Anterior cingulate cortex (tissue), 58 donors: Measurements from ENCODE around the gene RNF39.
A peak's percentile ranks its signal among the peaks of the same experiment; 100 is the strongest.

Experiments used
- DNase-seq, 58 donors: peaks; one replicate each; lab custom pipeline; 2025; lab: John Stamatoyannopoulos, UW

Gene RNF39

DNA sequence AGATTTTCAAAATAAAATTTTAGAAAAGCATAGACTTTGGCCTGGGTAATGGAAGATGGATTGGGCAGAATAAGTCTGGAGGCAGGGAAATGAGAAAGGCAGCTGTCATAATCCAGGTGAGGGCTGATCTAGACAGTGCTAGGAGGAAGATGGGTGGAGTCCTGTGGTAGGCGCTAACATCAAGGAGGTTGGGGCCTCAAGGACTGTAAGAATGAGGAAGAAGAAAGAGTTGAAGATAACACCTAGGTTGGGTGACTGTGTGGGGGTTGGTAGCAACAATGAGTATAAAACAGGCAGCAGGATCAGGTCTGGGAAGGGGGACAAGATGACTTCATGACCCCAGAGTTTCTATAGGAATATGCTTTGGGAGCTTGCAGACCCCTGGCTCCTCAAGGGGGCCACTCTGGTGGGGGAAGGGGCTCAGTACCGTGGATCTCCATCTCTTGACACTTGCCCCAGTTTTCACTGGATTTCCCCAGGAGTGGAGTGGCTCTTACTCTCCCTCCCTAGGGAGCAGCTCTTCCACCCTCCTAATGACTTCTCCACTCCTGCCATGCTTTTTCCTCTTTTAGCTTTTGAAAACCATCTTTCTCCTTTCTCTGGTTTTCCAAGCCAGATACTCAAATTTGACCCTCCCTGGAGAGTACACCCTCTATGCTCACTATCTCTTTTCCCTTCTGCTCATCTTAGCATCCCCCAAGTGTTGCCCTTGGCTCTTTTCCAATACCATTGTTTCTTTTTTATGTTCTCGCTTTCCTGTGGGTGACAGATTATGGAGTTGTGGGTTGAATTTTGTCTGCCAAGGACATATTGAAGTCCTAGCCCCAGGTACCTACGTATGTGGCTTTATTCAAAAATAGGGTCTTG lies 22.6 kb upstream of the RNF39 start:
- DNase-seq: no peak

DNA sequence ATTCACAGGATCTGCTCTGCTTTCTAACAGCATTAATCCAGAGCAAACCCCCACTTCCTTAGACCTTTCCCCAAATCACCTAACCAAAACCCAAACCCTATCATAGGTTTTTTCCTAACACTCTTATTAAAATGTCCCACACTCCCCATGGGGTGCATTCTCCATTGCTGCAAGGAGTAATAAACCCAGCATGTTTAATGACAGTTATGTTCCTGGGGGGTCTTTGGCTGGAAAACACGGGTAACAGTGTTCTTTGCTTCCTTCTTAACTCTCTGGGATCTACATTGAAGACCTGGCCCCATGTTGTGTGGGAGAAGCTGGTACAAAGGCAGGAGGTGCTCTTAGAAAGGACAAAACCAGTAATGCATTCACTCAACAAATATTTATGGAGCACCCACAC lies 21.3 kb upstream of the RNF39 start:
- DNase-seq: no peak

- DNase-seq: no peak
Measured at GRCh38 chr6:30093951-30094661, 18.5 kb upstream of the RNF39 start.

- DNase-seq: no peak
Measured at GRCh38 chr6:30092852-30093543, 17.4 kb upstream of the RNF39 start.

DNA sequence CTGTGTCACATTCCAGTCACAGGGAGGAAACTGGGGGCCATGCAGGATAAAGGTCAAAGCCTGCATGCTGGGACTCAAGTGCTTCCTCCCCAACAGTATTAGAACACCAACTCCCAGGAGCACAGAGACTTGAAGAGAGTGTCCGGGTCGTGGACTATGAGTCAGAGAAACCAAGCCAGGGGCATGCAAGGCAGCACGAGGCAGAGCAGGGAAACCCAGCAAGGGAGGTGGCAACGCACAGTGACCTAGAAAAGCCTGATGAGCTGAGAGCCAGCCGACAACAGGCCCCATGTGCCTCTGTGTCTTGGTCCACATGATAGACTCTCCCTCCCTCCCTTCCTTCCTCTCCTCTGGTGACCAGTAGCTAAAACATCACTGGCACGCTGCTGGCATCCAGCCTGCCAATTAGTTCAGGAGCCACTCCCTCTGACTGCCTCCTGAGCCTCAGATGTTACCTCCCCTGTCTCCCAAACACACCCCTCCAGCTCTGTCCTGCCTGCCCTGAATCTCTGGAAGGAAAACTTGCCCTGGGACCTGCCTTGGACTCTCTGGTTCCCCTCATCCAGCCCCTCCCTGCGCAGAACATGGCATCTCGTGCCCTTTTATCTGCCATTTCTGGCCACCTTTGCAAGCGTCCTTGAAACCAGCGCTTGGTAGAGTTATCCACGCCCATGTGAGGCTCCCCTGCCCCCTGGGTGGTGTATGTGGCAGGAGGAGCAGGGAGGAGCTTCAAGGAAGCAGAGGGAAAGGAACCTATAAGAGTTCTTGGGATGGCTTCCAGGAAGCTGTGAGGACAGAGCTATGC lies 16.2 kb upstream of the RNF39 start:
- no peak for DNase-seq

DNA sequence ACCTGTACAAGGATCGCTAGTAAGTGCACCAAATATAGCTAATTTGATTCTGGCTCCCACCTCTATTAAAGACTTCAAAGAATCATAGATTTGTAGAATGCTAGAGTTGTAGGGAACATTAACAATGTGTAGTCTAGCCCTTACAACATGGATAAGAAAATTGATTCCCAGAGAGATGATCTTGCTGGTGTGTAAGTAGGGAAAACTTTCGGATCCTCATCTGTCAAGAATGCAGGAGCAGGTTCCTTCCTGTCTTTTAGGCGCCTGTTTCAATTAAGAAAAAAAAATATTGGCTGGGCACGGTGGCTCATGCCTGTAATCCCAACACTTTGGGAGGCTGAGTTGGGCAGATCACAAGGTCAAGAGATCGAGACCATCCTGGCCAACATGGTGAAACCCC lies 12.3 kb upstream of the RNF39 start:
- DNase-seq: no peak

- DNase-seq: no peak
Measured at GRCh38 chr6:30077218-30077617, 1.6 kb upstream of the RNF39 start.

DNA sequence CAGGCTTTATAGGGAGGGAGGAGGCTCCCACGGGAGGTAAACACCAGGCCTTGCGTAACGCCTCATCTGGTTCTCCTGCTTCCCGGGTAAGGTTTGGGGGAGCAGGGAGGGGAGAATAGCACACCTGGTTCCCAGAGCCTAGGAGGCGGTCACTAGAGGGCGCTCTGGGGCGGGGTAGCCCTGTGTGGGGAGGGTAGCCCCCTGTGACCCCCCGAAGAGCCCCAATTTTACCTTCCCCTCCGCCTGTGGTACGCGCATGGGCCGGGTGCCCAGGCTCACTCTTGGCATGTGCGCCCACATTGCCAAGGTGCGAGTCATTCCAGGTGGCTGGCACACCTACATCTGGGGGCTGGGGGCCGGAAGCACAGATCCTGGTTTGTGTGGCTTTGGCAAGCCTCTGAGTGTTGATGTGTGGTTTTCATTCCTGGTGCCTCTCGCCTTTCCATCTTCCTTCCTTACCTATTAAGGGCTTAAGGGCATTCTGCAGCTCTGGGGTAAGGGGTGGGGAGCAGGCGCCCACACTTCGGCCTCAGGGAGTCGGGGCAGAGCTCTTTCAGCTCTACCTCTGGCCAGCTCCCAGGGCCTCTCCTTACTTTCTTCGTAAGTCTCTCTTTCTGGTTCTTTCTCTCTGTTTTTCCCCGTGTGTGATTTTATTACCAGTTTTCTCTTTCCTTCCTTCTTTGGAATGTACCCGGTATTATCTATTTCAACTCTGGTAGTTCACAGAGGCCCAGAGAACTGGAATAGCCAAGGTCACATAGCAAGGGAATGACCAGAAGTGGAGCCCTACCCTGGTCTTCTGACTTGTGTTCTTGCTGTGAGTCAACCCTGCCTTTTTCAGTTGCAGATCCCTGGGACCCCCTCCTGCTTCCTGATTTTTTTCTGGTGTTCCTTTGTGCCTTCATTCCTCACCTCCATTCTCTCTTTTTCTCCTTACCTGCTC lies 492 bp upstream of the RNF39 start:
- no peak for DNase-seq

- no peak for DNase-seq
Measured at GRCh38 chr6:30074331-30075093, 1.1 kb downstream of the RNF39 start.

GRCh38 chr6:30073489-30074235 lies 1.9 kb downstream of the RNF39 start:
- DNase-seq: no peak

- DNase-seq: no peak
Measured at GRCh38 chr6:30071858-30072257, 3.7 kb downstream of the RNF39 start.

- no peak for DNase-seq
Measured at GRCh38 chr6:30071081-30071818, 4.3 kb downstream of the RNF39 start.

GRCh38 chr6:30067460-30068139 lies 8.0 kb downstream of the RNF39 start:
- peak in 1 of 58 donors; percentile 42 for DNase-seq

DNA sequence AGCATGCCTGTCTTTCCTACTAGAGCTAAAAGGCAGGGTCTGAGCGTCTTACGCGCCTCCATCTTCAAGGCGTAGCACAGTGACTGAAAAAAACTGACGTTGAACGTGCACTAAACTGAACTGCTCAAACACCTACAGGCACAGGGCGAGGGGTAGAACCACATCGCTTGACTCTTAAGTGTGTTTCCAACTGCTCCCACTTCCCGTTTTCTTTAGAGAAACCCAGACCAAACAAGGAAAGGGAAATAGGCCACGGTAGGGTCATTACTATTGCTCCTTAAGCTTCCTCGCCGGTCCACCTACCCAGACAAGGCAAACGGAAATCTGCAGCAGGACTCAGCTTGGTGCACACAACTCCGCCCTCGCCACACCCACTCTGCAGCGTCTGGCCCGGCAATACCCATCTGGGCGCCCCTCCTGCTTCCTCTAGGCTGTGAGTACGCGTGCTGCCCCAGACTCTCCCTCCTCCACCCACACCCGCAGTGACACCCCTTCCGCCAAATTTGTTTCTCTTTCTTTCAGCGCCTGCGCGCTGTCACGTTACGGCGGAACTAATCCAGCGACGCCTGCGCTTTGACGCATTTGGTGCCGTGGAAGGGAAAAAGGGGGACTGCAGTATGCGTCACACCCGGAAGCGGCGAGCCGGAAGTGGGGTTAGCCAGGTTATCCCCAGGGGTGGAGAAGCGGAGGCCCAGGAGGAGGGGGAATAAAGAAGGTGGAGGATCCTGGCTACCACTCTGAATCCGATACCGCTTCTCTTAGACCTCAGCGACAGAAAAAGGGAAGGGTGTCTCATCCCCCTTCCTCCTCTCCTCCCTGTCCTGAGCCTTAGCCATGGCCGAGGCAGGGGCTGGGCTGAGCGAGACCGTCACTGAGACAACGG lies 8.8 kb downstream of the RNF39 start, which contains the start of gene PPP1R11:
Gene PPP1R11 (plus strand): TSS at position 622 of the 883 bp plus-strand sequence. CDS start 213 bp downstream, at position 835.
- DNase-seq: peak; percentile 93 to 100 (median 99)

DNA sequence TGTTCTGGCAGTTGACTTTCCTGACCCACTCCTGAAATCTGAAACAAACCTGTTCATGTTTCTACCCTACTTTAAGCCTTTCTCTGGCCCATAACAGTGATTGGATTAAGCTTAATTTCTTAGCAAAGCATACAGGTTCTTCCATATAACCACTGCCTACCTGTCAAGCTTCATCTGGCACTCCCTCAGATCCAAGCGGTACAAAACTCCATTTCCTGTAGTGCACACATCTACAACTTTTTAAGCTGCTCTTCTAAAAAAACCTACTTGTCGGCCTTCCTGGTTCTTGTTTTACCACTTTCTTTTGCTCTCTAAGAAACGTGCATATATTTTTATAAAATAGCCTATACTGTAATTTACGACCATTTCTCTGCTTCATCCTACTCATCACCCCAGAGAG lies 9.5 kb downstream of the RNF39 start:
- no peak for DNase-seq
